GM12892 (cell line): ENCODE measurements around the gene TAF10.

ENCODE experiments used
- POLR2A ChIP-seq: IDR thresholded peaks from 2 replicates; pipeline ENCODE4 v1.6.1; 2011; ENCODE audit warnings: low read depth, low read length, control low read depth
- POLR2AphosphoS5 ChIP-seq: IDR thresholded peaks from 2 replicates; pipeline ENCODE4 v1.6.1; 2011; ENCODE audit warnings: low read depth, low read length, control low read depth
- TAF1 ChIP-seq: IDR thresholded peaks from 2 replicates; pipeline ENCODE4 v1.6.1; 2011; ENCODE audit warnings: low read depth, mild to moderate bottlenecking, control low read depth, low read length, borderline replicate concordance

DNA sequence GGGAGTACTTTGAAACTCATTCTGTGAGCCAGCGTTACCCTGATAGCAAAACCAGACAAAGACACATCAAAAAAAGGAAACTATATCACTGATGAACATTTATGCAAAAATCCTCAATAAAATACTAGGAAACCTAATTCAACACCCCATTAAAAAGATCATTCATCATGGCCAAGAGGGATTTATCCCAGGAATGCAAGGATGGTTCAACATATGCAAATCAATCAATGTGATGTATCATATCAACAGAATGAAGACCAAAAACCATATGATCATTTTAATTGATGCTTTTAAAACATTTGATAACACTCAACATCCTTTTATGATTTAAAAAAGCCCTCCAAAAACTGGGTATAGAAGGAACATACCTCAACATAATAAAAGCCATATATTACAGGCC, 28.4 kb downstream of the TAF10 start:
- TF ChIP-seq POLR2AphosphoS5 (no peak), POLR2A (no peak), TAF1 (no peak)
